ENCODE measurements around the gene PRSS50. TPM values are rescaled to one million over a fixed set of nuclear protein-coding genes. Genes with fewer than 3 reads are reported as not detected.
A peak's percentile ranks its signal among the peaks of the same experiment; 100 is the strongest.

The PRSS50 gene
- total RNA-seq, 4 donors from 2014 or later: 0.21 to 0.55 TPM; not detected in 2

GRCh38 chr3:46699676-46700523 lies 17.8 kb downstream of the PRSS50 start:
- Histone ChIP-seq H3K27ac (peak overlapping the region in 1 of 2 donors; percentile 16), H3K36me3 (no peaks in the 10 kb centered on the region), H3K9me3 (no peaks in the 10 kb centered on the region)

GRCh38 chr3:46695962-46696894 lies 21.4 kb downstream of the PRSS50 start:
- no peaks in the 10 kb centered on the region for H3K36me3 ChIP-seq
- DNase-seq: peak in 1 of 2 donors; percentile 47
- no peaks in the 10 kb centered on the region for H3K9me3 ChIP-seq
- intact Hi-C loops (cut with DNase I; ENCODE audit: low total_unique reads): no loop called here
- no peak overlapping the region for H3K4me3 ChIP-seq
- peaks cover 0 to 3% of the 10 kb centered on the region in 2 donors for H3K27me3 ChIP-seq
- H3K27ac ChIP-seq: peak overlapping the region; percentile 52 to 70
- TF ChIP-seq POLR2A (IDR thresholded peaks at IDR 0.05): no peak
- TF ChIP-seq CTCF (IDR thresholded peaks at IDR 0.05): no peak
- peaks cover 0 to 18% of the 10 kb centered on the region in 2 donors for H3K4me1 ChIP-seq

More at GRCh38 chr3:46699676-46700523, 17.8 kb downstream of the PRSS50 start:
- peak in 1 of 2 donors; percentile 49 for DNase-seq
- peaks cover 0 to 13% of the 10 kb centered on the region in 2 donors for H3K4me1 ChIP-seq
- no peak for TF ChIP-seq CTCF (IDR thresholded peaks at IDR 0.05)
- no peak for TF ChIP-seq POLR2A (IDR thresholded peaks at IDR 0.05)
- H3K4me3 ChIP-seq: no peak overlapping the region
- H3K27me3 ChIP-seq: peaks cover 0 to 6% of the 10 kb centered on the region in 2 donors
- intact Hi-C loops (cut with DNase I; ENCODE audit: low total_unique reads): loop anchor here (10.0 kb wide), 1 partner anchor 635 kb away; no protein-coding TSS in a partner anchor

- Histone ChIP-seq H3K4me1 (peaks cover 0 to 16% of the 10 kb centered on the region in 2 donors), H3K36me3 (no peaks in the 10 kb centered on the region), H3K27ac (peak overlapping the region; percentile 52 to 70), H3K27me3 (no peaks in the 10 kb centered on the region), H3K9me3 (no peaks in the 10 kb centered on the region), H3K4me3 (no peak overlapping the region)
- intact Hi-C loops (cut with DNase I; ENCODE audit: low total_unique reads): no loop called here
- peak; percentile 33 to 56 for DNase-seq
- TF ChIP-seq CTCF (IDR thresholded peaks at IDR 0.05) (peak in 1 of 4 experiments; percentile 18), POLR2A (IDR thresholded peaks at IDR 0.05) (no peak)
Measured at GRCh38 chr3:46695177-46695961, 22.3 kb downstream of the PRSS50 start.

GRCh38 chr3:46694520-46694919 lies 23.1 kb downstream of the PRSS50 start:
- intact Hi-C loops (cut with DNase I; ENCODE audit: low total_unique reads): no loop called here
- Histone ChIP-seq H3K4me1 (peaks cover 0 to 11% of the 10 kb centered on the region in 2 donors), H3K27ac (peak overlapping the region; percentile 52 to 70), H3K9me3 (no peaks in the 10 kb centered on the region), H3K36me3 (no peaks in the 10 kb centered on the region), H3K4me3 (no peak overlapping the region), H3K27me3 (no peaks in the 10 kb centered on the region)
- DNase-seq: no peak
- no peak for TF ChIP-seq POLR2A (IDR thresholded peaks at IDR 0.05)
- TF ChIP-seq CTCF (IDR thresholded peaks at IDR 0.05): no peak

All from uterus (tissue), 4 donors.